Prostate gland (tissue), 2 donors: Measurements from ENCODE around the gene MAD1L1. TPM values are rescaled to one million over a fixed set of nuclear protein-coding genes. Genes with fewer than 3 reads are reported as not detected.

Experiments
- DNase-seq: peaks from one replicate; pipeline ENCODE4 v3.0.0-alpha.2; 2019; ENCODE audit warnings: low spot score
- H3K27ac ChIP-seq, 2 donors: fragments of 200-600 bp; sonication (generic); 2 replicates each; pipeline ENCODE4 v1.5.1; 2017 to 2019
- H3K27me3 ChIP-seq: fragments of 200-600 bp; sonication (generic); replicated peaks from 2 replicates; pipeline ENCODE4 v1.5.1; 2019; ENCODE audit not compliant: insufficient read depth
- H3K36me3 ChIP-seq, 2 donors: fragments of 200-600 bp; sonication (generic); 1 replicate in 1 of 2; 2 replicates in 1 of 2; pipeline versions ENCODE4 v1.5.1 to v1.8.1; 2017 to 2019
- H3K4me1 ChIP-seq: fragments of 200-600 bp; sonication (generic); replicated peaks from 2 replicates; pipeline ENCODE4 v1.5.1; 2019
- H3K4me3 ChIP-seq, 2 donors: fragments of 200-600 bp; sonication (generic); 2 replicates each; pipeline ENCODE4 v1.5.1; 2017 to 2019
- H3K9me3 ChIP-seq: fragments of 200-600 bp; sonication (generic); 2 replicates; pipeline ENCODE4 v1.5.1; 2017
- CTCF ChIP-seq, 4 experiments: fragments of 200-600 bp in 2 of 4; fragments of 450-650 bp in 2 of 4; sonication (generic) in 2 of 4; IDR thresholded peaks; 1 replicate in 3 of 4; 2 replicates in 1 of 4; pipeline ENCODE4 v1.5.1; 2016 to 2019; ENCODE audit warnings: antibody characterized with exemption in 4 of 4, mild to moderate bottlenecking in 2 of 4, moderate library complexity in 2 of 4
- POLR2A ChIP-seq: fragments of 450-650 bp; IDR thresholded peaks from one replicate; pipeline ENCODE4 v1.6.1; 2016; ENCODE audit warnings: antibody characterized with exemption, mild to moderate bottlenecking
- POLR2AphosphoS5 ChIP-seq: sonication (generic); formaldehyde crosslinking; IDR thresholded peaks from one replicate; pipeline ENCODE4 v1.6.1; 2017; ENCODE audit warnings: antibody characterized with exemption
- WGBS: methylation state at CpG from one replicate; pipeline ENCODE4 v1.1.5; 2018; 5-methylcytosine and 5-hydroxymethylcytosine counted together
- intact Hi-C: fragments of 100-400 bp; cut with DNase I; formaldehyde crosslinking; loops from one replicate; pipeline ENCODE4 v1.14.2; 2022
- total RNA-seq, 2 donors: library from RNA; depleted of rRNA; stranded (reverse); fragments of >200 nt; gene quantifications; one replicate each; pipeline ENCODE4 v1.1.0, GENCODE V29; 2016

Gene MAD1L1
- total RNA-seq, 2 donors from 2014 or later = 79.3 to 91.9 TPM

- H3K36me3 ChIP-seq = no peaks in the 10 kb centered on the region
- 91% methylated on average over 29 of the region's 32 CpGs for WGBS
- H3K4me1 ChIP-seq = no peaks in the 10 kb centered on the region
- no peak for DNase-seq
- no peak overlapping the region for H3K4me3 ChIP-seq
- intact Hi-C loops = no loop called here
- no peak overlapping the region for H3K27ac ChIP-seq
- no peaks in the 10 kb centered on the region for H3K27me3 ChIP-seq
- no peaks in the 10 kb centered on the region for H3K9me3 ChIP-seq
- TF ChIP-seq POLR2A (no peak), POLR2AphosphoS5 (no peak), CTCF (IDR thresholded peaks at IDR 0.05) (no peak)
Measured at GRCh38 chr7:2043316-2044039, 189.3 kb downstream of the MAD1L1 start.

GRCh38 chr7:2042650-2043049, 190.1 kb downstream of the MAD1L1 start:
- H3K27ac ChIP-seq = no peak overlapping the region
- no peaks in the 10 kb centered on the region for H3K27me3 ChIP-seq
- H3K36me3 ChIP-seq = no peaks in the 10 kb centered on the region
- no peak overlapping the region for H3K4me3 ChIP-seq
- 91% methylated on average over 15 of the region's 15 CpGs for WGBS
- no peaks in the 10 kb centered on the region for H3K9me3 ChIP-seq
- intact Hi-C loops = no loop called here
- H3K4me1 ChIP-seq = no peaks in the 10 kb centered on the region
- TF ChIP-seq CTCF (IDR thresholded peaks at IDR 0.05) (no peak), POLR2AphosphoS5 (no peak), POLR2A (no peak)
- no peak for DNase-seq

GRCh38 chr7:2041496-2042367, 191.0 kb downstream of the MAD1L1 start:
- no peak overlapping the region for H3K27ac ChIP-seq
- DNase-seq = no peak
- 95% methylated on average over 26 of the region's 26 CpGs for WGBS
- H3K36me3 ChIP-seq = no peaks in the 10 kb centered on the region
- no peaks in the 10 kb centered on the region for H3K9me3 ChIP-seq
- no peaks in the 10 kb centered on the region for H3K27me3 ChIP-seq
- intact Hi-C loops = no loop called here
- TF ChIP-seq CTCF (IDR thresholded peaks at IDR 0.05) (no peak), POLR2AphosphoS5 (no peak), POLR2A (no peak)
- no peaks in the 10 kb centered on the region for H3K4me1 ChIP-seq
- H3K4me3 ChIP-seq = no peak overlapping the region

- H3K4me1 ChIP-seq = no peaks in the 10 kb centered on the region
- intact Hi-C loops = no loop called here
- H3K27ac ChIP-seq = no peak overlapping the region
- WGBS = 88% methylated on average over 6 of the region's 6 CpGs
- no peak for TF ChIP-seq POLR2AphosphoS5
- no peak for TF ChIP-seq POLR2A
- no peak for TF ChIP-seq CTCF (IDR thresholded peaks at IDR 0.05)
- no peak overlapping the region for H3K4me3 ChIP-seq
- no peak for DNase-seq
- no peaks in the 10 kb centered on the region for H3K36me3 ChIP-seq
- no peaks in the 10 kb centered on the region for H3K9me3 ChIP-seq
- no peaks in the 10 kb centered on the region for H3K27me3 ChIP-seq
Measured at GRCh38 chr7:2040893-2041270, 191.9 kb downstream of the MAD1L1 start.
